CD4-positive, alpha-beta T cell treated with Interleukin-17A for 4 hours (primary cell): Measurements from ENCODE around the gene FBN1.

ENCODE experiments used
- DNase-seq: peaks from one replicate; pipeline ENCODE4 v3.0.0-alpha.2; 2020; ENCODE audit warnings: mixed read lengths

The FBN1 gene

DNA sequence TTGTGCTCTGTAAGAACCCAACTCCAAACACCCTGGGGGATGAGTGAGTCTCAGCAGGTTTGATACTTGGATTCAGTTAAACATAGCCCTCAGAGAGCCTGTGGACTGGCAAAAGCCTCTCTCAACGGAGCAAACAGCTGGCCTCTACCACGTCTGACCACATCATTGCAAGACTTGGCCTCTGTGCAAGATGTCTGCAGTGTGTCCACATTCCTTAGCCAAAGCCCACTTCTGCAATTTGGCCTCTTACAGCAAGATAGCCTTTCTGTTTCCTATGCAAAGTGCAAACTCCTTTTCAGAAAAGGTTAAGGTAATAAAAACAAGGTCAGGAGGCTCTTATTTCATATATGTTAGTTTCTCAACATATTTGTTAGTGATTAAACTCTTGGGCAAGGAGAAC lies 27.9 kb downstream of the FBN1 start:
- no peak for DNase-seq

DNA sequence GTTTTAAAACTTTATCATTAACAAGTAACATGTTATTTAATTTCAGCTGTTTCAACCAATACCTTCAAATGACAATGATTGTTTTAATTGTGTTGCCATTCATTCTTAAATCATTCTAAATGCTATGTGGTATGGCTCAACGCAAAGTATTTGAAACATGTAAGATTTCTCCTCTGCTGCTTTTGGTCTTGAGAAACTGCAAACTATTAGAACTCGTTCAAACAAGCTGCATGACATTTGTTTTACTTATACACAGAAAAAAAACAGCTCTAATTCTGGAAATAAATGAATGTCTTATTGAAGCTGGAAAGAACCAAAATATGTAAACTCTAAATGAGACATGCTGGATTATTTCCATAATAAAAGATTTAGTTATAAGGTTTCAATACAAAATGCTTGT lies 29.3 kb downstream of the FBN1 start:
- no peak for DNase-seq

DNA sequence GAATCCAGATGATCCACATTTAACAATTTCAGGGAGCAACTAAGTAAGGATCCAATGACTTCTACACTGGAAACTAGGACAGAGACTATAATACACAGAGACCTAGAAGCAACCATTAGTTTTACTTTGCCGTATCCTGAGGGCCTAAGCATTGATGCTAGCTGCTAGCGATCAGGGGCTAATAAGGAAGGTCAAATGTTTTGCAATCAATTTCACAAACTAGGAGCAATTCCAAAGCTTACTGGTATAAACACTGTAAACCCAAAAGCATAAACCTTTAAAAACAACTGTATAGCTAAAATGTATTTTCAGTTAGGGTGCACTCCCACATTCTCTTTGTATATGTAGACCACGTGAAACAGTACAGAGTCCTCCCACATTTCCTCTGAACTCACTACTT lies 31.5 kb downstream of the FBN1 start:
- no peak for DNase-seq

DNA sequence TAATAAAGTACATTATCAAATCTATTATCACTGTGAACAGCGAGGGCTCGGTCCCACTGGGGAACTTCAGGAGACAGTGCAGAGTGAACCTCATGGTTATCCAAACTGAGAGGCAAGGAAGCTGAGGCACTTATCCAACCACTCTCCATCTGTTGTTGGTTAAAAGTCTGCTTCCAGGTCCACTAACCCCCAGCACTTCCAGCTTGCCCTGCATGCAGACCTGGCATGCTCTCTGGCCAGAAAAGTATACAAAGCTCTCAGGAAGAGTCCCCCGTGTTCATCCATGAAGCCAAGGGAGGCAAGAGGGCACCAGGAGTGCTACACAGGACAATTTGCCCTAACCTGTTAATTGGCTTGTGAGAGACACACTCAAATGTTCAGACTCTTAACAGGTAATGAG lies 36.0 kb downstream of the FBN1 start:
- DNase-seq: no peak

DNA sequence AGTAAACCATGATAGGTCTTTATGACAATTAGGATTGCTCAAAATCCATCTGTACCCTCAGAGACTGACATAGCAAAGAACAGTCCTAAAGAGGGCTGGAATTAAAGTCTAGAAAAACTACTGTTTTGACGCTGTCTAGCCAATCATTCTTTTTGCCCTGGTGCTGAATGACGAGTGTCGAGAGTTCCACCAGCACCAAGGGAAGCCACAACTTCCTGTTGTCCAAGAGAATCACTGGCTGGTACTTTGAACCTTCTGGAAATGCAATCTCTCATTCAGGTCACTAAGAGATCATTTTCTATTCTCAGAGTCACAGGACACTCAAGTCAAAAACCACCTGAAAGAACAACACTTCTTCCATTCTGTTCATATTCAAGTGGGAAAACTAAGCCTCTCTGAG lies 37.7 kb downstream of the FBN1 start:
- DNase-seq: no peak

DNA sequence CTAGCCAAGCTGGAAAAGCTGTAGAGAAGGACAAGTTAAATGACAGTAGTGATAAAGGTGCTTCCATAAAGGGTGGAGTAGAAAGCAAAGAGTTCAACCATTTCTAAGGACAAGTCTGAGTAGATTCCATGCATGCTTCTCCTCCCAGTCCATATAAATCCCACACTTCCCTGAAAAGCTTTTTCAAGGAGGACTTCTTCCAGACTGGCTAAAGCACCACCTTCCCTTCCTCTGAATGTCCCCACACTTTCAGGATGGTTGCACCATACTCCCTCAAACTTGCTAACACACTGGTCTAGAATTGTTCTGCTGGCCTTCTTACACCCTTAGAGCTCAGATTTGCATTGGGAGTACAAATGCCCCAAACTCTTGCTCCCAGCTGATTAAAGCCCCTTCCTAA lies 40.9 kb downstream of the FBN1 start:
- no peak for DNase-seq

DNA sequence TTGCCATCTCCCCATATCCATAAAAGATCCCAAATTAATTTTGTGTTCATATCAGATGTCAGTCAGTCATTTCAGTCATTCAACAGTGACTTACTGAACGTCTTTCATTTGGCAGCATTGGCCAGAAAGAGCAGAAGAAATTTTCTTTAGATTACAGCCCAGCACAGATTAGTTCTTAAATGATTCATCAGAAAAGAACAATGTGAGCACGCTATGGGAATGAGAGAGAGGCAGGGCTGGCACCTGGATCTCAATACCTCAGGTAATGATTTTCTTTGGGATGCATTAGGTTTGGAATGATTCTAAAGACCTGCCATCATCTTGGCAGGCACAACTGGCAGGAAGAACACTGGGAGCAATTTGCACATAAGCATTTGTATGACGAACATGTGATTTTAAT lies 41.6 kb downstream of the FBN1 start:
- DNase-seq: no peak

DNA sequence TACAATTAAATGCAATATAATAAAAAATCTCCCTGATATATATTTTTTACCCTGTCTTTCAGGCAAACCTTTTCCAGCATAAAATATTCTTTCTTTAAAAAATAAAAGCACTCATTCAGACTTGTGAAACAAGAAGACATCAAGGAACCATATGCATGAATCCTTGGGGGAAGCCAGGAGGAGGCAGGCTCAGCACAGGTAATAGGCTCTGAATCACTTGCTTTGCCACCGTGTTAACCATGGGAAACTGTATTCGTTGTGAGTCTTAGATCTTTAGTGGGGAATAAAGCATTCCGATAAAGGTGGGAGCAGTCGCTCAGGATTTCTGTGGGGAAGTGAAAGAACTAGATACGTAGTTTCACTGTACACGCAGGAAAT lies 42.4 kb downstream of the FBN1 start:
- DNase-seq: no peak

DNA sequence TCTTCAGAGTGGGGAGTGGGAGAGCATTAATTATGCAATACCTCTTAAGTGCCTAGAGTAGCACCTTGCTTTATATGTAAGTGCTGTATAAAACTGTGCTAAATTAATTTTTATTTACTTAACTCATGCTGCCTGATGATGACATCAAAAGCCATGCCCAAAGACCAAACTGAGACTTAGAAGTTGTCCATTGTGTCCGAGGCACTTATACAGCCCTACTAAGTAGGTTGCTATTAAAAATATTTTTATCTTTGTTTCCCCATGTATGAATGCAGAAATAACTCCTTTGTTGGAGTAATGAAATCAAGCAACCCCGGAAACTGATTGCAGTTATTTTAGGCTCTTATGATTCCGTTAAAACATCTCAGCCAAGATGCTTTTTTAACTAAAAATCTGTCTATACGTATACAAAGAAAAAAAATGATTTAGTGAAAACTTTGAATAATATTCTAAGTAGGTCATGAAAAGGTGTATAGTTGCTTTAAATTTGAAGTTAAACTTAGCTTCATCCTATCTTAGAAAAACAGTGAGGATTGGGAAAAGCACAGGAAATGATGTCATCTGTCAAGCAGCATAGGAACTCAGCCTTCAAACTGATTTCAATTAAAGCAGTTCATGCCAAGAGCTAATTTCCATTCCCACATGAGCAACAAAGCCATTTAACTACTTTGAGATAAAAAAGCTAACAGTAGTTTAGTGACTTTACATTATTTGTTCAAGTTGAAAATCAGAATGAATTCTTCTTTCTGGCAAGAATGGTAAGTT lies 43.0 kb downstream of the FBN1 start:
- DNase-seq: no peak

DNA sequence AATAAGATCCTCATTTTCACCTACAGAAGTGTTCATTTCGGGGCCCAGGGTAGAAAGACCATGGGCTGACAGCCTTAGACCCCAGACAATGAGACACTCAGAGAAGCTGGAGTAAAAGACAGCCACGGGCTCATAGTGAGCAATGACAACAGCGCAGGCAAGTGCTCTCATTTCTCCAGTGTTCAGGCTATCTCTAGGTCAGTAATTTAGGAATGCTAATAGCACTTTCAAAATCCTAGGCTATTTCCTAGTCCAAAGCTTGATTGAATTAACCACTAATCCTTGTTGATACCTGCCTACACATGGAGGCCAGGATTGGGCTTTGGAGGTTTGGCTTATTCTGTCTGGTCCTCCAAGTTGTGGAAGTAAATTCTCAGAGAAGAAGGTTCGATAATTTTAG lies 44.4 kb downstream of the FBN1 start:
- no peak for DNase-seq

DNA sequence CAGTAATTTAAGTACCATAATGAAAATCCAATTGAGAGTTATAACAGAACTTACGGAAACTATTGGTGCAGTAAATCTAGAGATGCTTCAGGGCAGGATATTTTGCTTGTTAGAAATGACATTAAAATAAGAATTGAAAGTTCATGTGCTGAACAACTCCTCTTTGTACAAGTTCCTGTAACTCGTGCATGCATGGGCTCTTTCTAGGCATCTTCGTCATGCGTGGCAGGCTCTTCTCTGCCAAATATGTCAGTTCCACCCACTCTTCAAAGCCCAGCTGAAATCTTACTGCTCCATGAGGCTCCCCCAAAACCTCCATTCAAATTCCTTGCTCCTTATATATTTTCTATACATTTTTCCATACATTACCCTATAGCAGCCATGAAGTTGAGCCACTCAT lies 48.7 kb downstream of the FBN1 start:
- DNase-seq: no peak

DNA sequence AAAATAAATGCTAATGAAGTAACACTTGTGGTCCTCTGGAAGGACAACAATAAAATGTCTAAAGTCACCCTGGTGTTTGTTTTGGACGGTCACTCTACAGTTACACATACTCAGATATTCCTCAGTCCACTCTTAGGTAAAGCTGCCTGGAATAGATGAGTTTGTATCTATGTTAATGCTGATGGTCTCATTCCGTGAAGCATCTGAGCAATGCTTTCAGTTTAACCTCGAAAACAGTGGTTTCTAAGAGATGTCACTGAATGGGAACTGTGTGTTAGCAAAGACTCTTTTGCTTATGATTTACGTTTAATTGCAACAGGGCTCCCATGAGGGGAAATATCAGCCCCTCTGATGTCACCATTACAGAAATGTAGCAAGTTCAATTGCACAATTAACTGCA lies 49.1 kb downstream of the FBN1 start:
- DNase-seq: no peak

DNA sequence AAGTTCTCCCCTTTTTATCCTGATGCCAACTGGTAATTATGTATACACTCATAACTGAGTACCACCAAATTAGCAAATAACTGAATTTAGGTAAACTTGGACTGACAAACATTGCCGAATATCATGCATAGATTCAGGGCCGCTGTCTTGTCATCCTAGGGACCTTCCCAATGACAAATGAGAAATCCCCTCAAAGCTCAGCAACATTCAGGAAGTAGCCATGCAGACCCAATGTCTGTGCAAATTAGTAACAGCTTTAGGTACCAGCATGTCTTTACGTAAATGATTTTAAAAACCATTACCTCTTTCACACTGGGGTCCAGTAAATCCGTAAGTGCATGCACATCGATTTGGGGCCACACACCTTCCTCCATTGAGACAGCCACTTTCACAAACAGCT lies 49.5 kb downstream of the FBN1 start:
- DNase-seq: no peak

DNA sequence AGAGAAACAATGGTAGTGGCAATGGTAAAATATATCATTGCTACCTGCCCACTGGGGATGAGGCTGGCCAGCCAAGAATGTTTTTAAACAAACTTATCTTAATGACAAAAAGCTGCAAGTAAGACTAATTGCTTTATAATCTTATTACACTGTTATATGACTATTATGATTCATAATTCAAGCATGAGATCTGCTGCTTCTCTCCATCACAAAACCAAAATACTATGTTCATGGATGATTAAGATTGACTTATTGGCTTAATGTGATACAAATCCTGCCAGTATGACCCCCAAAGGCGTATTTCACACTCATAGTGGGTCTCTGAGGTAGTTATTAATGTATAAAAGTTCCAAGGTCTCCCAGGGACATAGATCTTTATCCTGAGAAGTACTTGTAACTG lies 52.6 kb downstream of the FBN1 start:
- DNase-seq: no peak

DNA sequence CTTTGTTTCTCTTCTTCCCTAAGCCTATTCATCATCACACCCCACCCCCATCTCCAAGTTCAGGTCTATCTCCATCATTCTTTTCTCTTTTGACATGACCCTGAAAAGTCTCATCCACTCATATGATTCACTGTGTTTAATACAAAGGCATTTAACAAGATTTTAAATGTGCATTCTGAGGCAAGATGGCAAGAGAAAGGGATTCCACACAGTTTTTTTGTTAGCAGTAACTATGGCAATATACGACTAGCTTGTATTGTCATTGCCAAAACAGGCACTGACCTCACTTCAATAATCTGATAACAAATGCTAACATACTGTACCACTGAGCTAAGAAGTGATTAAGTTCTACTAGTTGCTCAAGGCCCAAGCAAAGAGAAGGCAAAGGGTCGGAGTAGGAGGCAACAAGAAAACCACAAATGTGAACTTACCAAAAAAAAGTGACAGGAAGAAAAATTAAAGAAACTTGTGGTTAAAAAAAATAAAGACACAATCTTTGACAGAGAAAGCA lies 53.2 kb downstream of the FBN1 start:
- no peak for DNase-seq

DNA sequence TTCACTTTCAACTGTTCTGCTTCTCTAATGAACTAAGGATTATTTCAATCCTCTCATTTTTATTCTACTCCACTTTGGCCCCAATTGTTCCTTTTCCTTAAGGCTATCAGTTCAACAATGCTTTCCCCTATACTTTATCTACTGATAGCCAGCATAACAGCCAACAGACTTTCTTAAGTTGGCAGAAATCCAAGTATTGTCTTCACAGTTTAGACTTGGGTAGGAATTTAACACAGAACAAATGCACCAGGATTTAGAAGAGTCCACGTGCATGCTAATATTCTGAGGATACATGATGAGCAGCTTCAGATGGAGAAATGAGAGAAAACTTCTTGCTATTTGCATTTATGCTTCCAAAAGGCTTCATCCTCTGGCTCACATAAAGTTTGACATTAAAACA lies 54.8 kb downstream of the FBN1 start:
- DNase-seq: no peak

DNA sequence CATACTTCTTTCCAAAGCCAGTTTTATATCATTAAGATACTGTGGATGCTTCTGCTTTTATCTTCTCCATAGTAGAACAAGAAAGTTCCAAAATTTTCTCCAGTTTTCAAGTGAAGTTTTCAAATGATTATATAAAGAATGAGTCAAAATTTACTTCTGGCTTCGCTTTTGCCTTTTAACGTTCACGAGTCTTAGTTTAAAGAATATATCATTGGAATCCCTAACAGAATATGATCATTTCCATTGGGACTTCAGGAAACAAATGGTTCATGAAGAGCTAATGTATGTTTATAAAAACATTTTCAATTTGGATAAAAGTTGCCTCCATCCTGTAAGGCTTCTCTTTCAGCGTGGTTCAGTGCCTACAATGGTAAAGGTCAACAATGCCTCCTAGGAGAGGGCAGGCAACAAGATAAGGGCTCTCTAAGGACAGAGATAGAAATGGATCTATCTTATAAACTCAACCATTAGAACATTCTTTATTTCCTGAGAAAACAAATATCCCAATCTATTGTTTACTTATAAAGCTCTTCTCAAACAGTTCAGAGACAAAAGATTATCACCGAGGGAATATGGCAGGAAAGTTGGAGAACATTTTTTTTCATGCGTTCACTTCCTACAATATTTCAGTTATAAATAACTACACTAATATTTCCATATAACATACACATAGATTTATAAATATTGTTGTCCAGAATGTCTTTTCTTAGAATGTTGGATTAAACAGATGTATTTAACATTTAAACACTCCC lies 60.5 kb downstream of the FBN1 start:
- no peak for DNase-seq

DNA sequence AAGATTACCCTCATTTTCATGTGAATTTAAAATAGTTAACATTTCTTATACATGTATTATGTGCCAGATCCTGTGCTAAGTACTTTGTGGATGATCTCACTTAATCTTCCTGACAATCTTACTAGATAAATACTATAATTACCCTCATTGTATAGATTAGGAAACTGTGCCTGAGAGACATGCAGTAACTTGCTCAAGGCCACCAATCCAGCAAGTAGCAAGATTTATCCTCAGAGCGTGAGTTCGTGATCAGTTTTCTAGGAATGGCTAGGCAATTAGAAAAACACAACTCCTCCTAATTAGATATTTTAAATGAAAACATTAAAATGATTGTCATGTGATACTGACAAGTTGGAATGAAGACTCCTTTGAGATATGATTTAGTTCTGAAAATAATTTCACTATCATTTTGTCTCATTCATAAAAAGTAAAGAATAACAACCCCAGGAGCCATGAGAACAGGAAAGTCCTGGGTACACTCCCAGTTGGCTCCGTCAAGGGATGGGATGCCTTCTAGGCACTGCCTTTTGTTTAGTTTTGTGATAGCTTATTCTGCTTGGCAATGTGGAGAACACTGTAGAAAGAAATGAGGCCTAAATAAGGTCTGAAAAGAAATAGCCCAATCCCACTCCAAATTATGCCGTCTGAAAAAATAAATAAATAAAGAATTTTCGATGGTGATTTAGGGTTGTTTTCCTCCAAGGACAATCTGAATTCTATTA lies 61.3 kb downstream of the FBN1 start:
- DNase-seq: no peak

DNA sequence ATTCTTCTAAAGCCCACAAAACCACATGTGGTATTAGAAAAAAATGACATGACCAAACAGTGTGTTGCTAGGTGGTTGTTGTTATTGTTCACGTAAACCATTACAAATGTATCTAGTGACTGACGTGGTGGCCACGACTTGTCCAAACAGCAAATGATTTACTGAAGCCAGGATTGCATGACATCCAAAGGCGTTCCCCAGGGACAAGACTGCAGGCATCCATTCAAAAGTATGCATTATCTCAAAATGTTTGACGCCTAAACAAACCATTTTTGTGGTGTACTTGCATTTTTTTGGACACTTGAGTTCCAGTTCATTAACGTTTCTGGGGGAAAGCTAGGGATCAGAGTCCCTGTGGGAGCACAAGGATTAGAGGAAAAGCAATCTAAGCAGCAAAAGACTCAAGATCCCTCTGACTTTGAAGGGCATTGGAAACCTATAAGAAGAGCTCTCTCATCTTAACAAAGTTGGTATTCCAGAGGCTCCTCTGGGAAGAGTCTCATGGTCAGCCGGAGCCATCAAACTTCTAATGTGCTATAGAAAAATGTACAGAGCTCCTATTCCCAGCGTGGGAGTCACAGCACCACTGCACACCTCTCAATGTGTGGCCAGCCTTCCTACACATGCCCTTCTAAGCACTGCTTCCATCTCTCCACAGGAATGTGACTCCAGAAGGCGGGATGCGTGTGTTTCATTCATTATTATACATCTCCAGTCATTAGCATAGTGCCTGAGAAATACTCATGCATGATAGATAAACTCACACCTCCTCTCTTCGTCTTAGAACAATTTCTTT lies 62.9 kb downstream of the FBN1 start:
- no peak for DNase-seq

DNA sequence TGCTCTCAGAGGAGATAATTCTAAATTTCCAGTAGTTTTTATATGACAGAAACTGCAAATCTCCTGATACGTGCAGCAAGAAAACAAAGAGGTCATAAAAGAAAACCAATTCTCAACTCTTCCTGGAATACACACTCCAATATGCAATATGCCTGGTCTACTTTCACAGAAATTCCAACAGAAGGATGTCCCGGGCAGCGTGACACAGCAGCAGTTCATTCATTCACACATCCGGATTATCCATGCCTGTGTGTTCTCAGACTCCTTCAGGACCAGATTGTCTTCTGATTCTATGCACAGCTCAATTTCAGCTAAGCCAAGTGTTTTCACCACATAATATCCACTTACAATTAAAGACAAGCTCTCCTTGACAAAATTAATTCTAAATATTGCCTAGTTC lies 64.3 kb downstream of the FBN1 start:
- no peak for DNase-seq

DNA sequence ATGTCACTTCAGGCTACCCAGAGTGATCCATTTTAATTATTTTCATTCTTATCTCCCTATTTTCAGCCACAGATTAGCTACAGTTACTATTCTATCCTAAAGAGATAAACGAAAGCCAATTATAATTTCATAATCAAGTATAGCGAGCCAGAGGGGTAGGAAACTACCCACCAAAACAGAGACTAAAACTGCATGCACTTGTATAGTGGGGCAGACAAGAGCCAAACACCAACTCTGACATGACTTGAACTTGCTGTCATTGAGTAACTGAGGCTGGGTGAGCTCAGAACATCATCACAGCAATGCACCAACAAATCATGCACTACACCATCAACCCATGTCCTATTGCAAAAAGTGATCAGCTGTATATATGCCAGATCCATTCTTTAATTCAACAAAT lies 64.8 kb downstream of the FBN1 start:
- DNase-seq: no peak

DNA sequence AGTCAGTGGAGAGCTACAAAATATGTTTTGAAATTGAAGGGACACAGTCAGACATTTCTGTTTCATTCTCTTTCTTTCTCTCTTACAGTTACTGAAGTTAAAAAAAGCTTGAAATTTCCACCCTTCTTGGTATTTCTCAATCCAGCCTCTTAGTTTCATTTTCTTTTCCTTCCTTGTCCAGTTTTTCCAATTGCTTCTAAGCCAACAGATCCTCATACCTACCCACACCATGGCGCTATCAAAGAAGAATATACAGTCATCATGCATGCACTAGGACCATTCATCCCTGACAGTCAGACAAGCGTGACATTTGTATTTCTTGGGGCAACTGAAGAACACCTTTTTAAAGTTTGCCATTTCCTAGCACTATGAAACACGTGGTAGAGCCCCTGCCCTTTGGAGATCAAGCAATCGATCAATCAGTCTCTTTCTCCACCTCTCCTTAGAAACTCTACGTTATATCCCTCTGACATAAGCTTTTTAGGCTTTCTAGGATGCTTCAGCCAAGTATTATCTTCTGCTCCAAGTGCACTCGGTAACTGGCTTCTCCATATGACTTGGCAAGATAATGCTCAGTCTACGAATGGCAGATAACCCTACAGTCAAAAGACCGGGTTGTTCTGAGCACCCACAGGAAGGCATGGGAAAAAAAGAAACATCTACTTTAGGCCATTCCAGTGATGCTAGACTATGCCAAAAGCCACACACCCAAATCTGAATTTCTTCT lies 65.4 kb downstream of the FBN1 start:
- no peak for DNase-seq
